ENCODE measurements around the gene HOXA2.

- no peak for TF ChIP-seq CHD2 (IDR thresholded peaks at IDR 0.05; ENCODE audit: low read depth, low read length)
- TF ChIP-seq SRSF9 (IDR thresholded peaks at IDR 0.05; ENCODE audit: borderline replicate concordance, insufficient read depth, low read depth, low read length, poor library complexity, severe bottlenecking): no peak
These were observed 19.8 kb upstream of the HOXA2 start for GRCh38 chr7:27122077-27122910.

Measured in HepG2 (cell line).